GM12878 (cell line): ENCODE data around the gene TMEM120B. TPM values are rescaled to one million over a fixed set of nuclear protein-coding genes. Genes with fewer than 3 reads are reported as not detected.

ENCODE experiments used
- ATAC-seq: fragments of 200-7000 bp; cut with Tn5 transposase; 3 replicates; pipeline ENCODE4 v1.9.1; 2020; ENCODE audit warnings: mild to moderate bottlenecking, moderate library complexity
- BruUV-seq: library from RNA; stranded (reverse); fragments of 400-500 nt; replicated peaks from 2 replicates; lab custom pipeline; 2021; lab: Mats Ljungman, UMichigan
- CTCF ChIA-PET: fragments of 300-600 bp; sonication (Branson Sonifier 250); formaldehyde crosslinking; extraction: SDS; loops from one replicate; lab custom pipeline; 2021; ENCODE audit warnings: inconsistent platforms; lab: Yijun Ruan, JAX
- POLR2A ChIA-PET: fragments of 350-600 bp; formaldehyde crosslinking; extraction: SDS; loops from one replicate; lab custom pipeline; 2021; ENCODE audit warnings: inconsistent platforms; lab: Charles Lee
- RAD21 ChIA-PET: fragments of 300-600 bp; sonication (Branson Sonifier 250); formaldehyde crosslinking; loops from one replicate; lab custom pipeline; 2023; ENCODE audit warnings: antibody characterized with exemption; ENCODE audit not compliant: unreplicated experiment; lab: Charles Lee
- SMC1A ChIA-PET: fragments of 300-600 bp; sonication (Branson Sonifier 250); formaldehyde crosslinking; loops from one replicate; lab custom pipeline; 2023; ENCODE audit not compliant: unreplicated experiment, uncharacterized antibody; lab: Charles Lee
- DNase-seq: peaks from one replicate; pipeline ENCODE4 v3.0.0-alpha.2; 2011; ENCODE audit warnings: low read depth, low spot score
- FAIRE-seq: peaks from 3 replicates; lab custom pipeline; 2011; peaks lifted over from hg19 to GRCh38; lab: Jason Lieb, UNC
- H2AFZ ChIP-seq: 2 replicates; pipeline ENCODE4 v1.6.0; 2011; ENCODE audit warnings: low read depth, low read length, control low read depth; ENCODE audit not compliant: control insufficient read depth
- H3K27ac ChIP-seq: 2 replicates; pipeline ENCODE4 v1.5.1; 2011; ENCODE audit warnings: control low read depth; ENCODE audit not compliant: control insufficient read depth, insufficient read depth
- H3K27me3 ChIP-seq, 2 experiments: replicated peaks in 1 of 2; 2 replicates each; pipeline versions ENCODE4 v1.6.0 to v1.6.1; 2011; ENCODE audit warnings: low read length in 1 of 2; ENCODE audit not compliant: control insufficient read depth in 2 of 2, insufficient read depth in 2 of 2
- H3K36me3 ChIP-seq, 2 experiments: 2 replicates each; pipeline ENCODE4 v1.5.1; 2011; ENCODE audit warnings: low read length in 1 of 2; ENCODE audit not compliant: control insufficient read depth in 2 of 2, insufficient read depth in 2 of 2
- H3K4me1 ChIP-seq: 2 replicates; pipeline ENCODE4 v1.6.1; 2011; ENCODE audit warnings: mild to moderate bottlenecking, low read length, moderate library complexity, mixed read lengths; ENCODE audit not compliant: control insufficient read depth, insufficient read depth
- H3K4me2 ChIP-seq: 2 replicates; pipeline ENCODE4 v1.6.0; 2011; ENCODE audit warnings: control low read depth; ENCODE audit not compliant: control insufficient read depth, insufficient read depth
- H3K4me3 ChIP-seq: fragments of 200-600 bp; sonication (generic); 2 replicates; pipeline ENCODE4 v1.5.1; 2016
- H3K79me2 ChIP-seq: 2 replicates; pipeline ENCODE4 v1.6.0; 2011; ENCODE audit warnings: low read length; ENCODE audit not compliant: control insufficient read depth, insufficient read depth
- H3K9ac ChIP-seq: 2 replicates; pipeline ENCODE4 v1.8.0; 2011; ENCODE audit warnings: low read length, control low read depth, mixed read lengths; ENCODE audit not compliant: control insufficient read depth, insufficient read depth
- H3K9me3 ChIP-seq: replicated peaks from 3 replicates; pipeline ENCODE4 v1.5.1; 2011; ENCODE audit warnings: mild to moderate bottlenecking, low read length; ENCODE audit not compliant: control insufficient read depth, insufficient read depth
- H4K20me1 ChIP-seq: 2 replicates; pipeline ENCODE4 v1.6.0; 2011; ENCODE audit not compliant: control insufficient read depth, insufficient read depth
- ASH2L ChIP-seq: fragments of 300-600, 200-600 bp; sonication (generic); IDR thresholded peaks from 2 replicates; pipeline ENCODE4 v1.6.1; 2017; ENCODE audit warnings: low read depth, mild to moderate bottlenecking, borderline replicate concordance
- CREB1 ChIP-seq: IDR thresholded peaks from 2 replicates; pipeline ENCODE4 v1.6.1; 2012; ENCODE audit warnings: low read depth, mild to moderate bottlenecking, inconsistent platforms
- FOXM1 ChIP-seq: IDR thresholded peaks from 2 replicates; pipeline ENCODE4 v1.6.1; 2012; ENCODE audit warnings: low read depth, mild to moderate bottlenecking, inconsistent platforms, low read length, moderate library complexity
- IKZF2 ChIP-seq, 2 experiments: fragments of 450-650 bp; IDR thresholded peaks; 2 replicates each; pipeline ENCODE4 v1.6.1; 2017; ENCODE audit warnings: mild to moderate bottlenecking in 2 of 2, moderate library complexity in 2 of 2
- IRF3 ChIP-seq: fragments of 450-650 bp; IDR thresholded peaks from 2 replicates; pipeline ENCODE4 v1.6.1; 2014; ENCODE audit warnings: mild to moderate bottlenecking
- MXI1 ChIP-seq: fragments of 150-350 bp; IDR thresholded peaks from 2 replicates; pipeline ENCODE4 v1.6.1; 2011; ENCODE audit warnings: low read depth, mild to moderate bottlenecking, inconsistent platforms, low read length, improper control_type of control experiment
- MYC ChIP-seq: IDR thresholded peaks from 2 replicates; pipeline ENCODE4 v1.6.1; 2011; ENCODE audit warnings: mild to moderate bottlenecking, low read length, moderate library complexity, inconsistent platforms; ENCODE audit not compliant: insufficient read depth, insufficient replicate concordance, insufficient read length, severe bottlenecking
- NBN ChIP-seq: fragments of 450-650 bp; IDR thresholded peaks from 2 replicates; pipeline ENCODE4 v1.6.1; 2016
- REST ChIP-seq: IDR thresholded peaks from 2 replicates; pipeline ENCODE4 v1.6.1; 2012; ENCODE audit warnings: mild to moderate bottlenecking, low read depth, low read length
- TCF7 ChIP-seq: IDR thresholded peaks from 2 replicates; pipeline ENCODE4 v1.6.1; 2014; ENCODE audit warnings: antibody characterized with exemption, borderline replicate concordance
- WRNIP1 ChIP-seq: IDR thresholded peaks from 2 replicates; pipeline ENCODE4 v1.6.1; 2011; ENCODE audit warnings: low read depth, low read length, improper control_type of control experiment, borderline replicate concordance
- WGBS: methylation state at CpG from one replicate; pipeline ENCODE4 v1.1.6; 2016; ENCODE audit warnings: low lambda C conversion rate; ENCODE audit not compliant: insufficient replicate concordance, insufficient coverage; ENCODE audit errors: missing lambda C conversion rate; 5-methylcytosine and 5-hydroxymethylcytosine counted together
- in situ Hi-C: fragments of 300-500 bp; cut with MboI; formaldehyde crosslinking; loops from 9 replicates; pipeline ENCODE4 v1.14.3; 2018; ENCODE audit warnings: mixed read lengths
- intact Hi-C: fragments of 100-400 bp; cut with micrococcal nuclease; formaldehyde crosslinking; loops from one replicate; pipeline ENCODE4 v1.14.2; 2022; ENCODE audit not compliant: unreplicated experiment
- polyA plus RNA-seq, 11 experiments: library from polyadenylated mRNA; depleted of rRNA in 4 of 11; unstranded in 6 of 11; stranded (reverse) in 5 of 11; fragments of >200 nt; fragmentation: Nextera tagmentation in 4 of 11; fragmentation: Illumina TruSeq in 1 of 11; extraction: Ambion mirVana in 4 of 11; extraction: Trizol in 1 of 11; gene quantifications; 1 replicate in 1 of 11; 2 replicates in 10 of 11; pipeline versions ENCODE4 v1.2.1 to v1.2.3, GENCODE V29; 2011 to 2016; ENCODE audit warnings: inconsistent platforms in 2 of 11, missing spikeins in 2 of 11, low read depth in 1 of 11
- total RNA-seq, 4 experiments: library from RNA; depleted of rRNA in 3 of 4; stranded (reverse); fragments of >200 nt in 3 of 4; fragmentation: Illumina TruSeq in 1 of 4; extraction: Trizol in 1 of 4; gene quantifications; 2 replicates each; pipeline versions ENCODE4 v1.2.1 to v1.2.3, GENCODE V29; 2013 to 2021
- TF ChIP-seq, protein P1 (sequence below): IDR thresholded peaks from 2 replicates; pipeline ENCODE4 v1.6.1; 2012; ENCODE audit warnings: low read length, inconsistent platforms

Gene TMEM120B
- total and polyA plus RNA-seq, 10 of the 15 experiments (the other 5 are each of a cell fraction or from before 2014, with no cell fraction given), result 4.0 to 26.2 (median 9.2) TPM

- TF ChIP-seq, protein P1, sequence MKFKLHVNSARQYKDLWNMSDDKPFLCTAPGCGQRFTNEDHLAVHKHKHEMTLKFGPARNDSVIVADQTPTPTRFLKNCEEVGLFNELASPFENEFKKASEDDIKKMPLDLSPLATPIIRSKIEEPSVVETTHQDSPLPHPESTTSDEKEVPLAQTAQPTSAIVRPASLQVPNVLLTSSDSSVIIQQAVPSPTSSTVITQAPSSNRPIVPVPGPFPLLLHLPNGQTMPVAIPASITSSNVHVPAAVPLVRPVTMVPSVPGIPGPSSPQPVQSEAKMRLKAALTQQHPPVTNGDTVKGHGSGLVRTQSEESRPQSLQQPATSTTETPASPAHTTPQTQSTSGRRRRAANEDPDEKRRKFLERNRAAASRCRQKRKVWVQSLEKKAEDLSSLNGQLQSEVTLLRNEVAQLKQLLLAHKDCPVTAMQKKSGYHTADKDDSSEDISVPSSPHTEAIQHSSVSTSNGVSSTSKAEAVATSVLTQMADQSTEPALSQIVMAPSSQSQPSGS, result no peak
- TF ChIP-seq, all 136 proteins: peak for 0
These were observed 116.3 kb downstream of the TMEM120B start (continued) for GRCh38 chr12:121828826-121829225.

DNA sequence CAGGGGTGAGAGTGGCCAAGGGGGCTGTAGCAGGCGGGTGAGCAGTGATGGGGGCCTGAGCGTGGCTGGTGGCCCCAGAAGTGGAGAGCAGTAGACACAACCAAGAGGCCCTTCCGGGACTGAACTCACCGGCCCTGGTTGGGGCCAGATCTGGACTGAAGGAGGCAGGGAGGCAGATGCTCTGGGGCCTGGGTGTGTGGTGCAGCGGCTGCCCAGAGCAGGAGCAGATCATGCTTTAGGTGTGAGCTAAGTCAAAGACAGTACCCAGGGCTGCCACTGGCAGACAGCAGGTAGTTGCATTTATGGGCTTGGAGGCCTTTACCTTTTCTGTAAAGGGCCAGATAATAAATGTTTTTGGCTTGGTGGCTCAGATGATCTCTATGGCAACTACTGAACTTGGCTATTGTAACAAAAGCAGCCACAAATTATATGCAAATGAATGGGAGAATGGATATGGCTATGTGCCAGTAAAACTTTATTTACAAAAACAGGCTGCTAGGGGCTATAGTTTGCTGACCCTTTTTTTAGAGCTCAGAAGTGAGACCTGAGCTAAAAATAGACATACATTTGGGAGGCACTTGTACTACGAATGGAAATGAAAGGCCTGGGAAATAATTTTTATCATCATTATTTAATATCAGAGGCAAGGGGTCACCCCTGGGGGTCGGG is 116.8 kb downstream of the TMEM120B start:
- Histone ChIP-seq H4K20me1 (no peaks in the 10 kb centered on the region), H2AFZ (no peak overlapping the region), H3K27ac (no peak overlapping the region), H3K4me3 (no peak overlapping the region), H3K36me3 (peaks cover 3 to 12% of the 10 kb centered on the region in 2 experiments; a peak in 3 of 4 replicates), H3K79me2 (no peaks in the 10 kb centered on the region), H3K9me3 (no peaks in the 10 kb centered on the region), H3K4me1 (no peaks in the 10 kb centered on the region), H3K27me3 (no peaks in the 10 kb centered on the region), H3K9ac (no peak overlapping the region), H3K4me2 (no peak overlapping the region)
- ChIA-PET SMC1A (no interaction called here), CTCF (interaction anchor here (0.7 kb wide), 1 partner anchor 42 kb away, joined by 3 read pairs; no protein-coding TSS in a partner anchor), RAD21 (no interaction called here), POLR2A (no interaction called here)
- in situ Hi-C loops (no loop called here), intact Hi-C loops (no loop called here)
- DNase-seq (no peak), FAIRE-seq (no peak), ATAC-seq (peak; percentile 30; the same call in 2 of the 3 replicates)
- WGBS, result 94% methylated on average over 7 of the region's 7 CpGs
- no TSS peak for BruUV-seq
- TF ChIP-seq TCF7, result no peak
- no peak for TF ChIP-seq FOXM1
- TF ChIP-seq REST, result no peak
- TF ChIP-seq MYC, result no peak
- TF ChIP-seq MXI1, result no peak
- TF ChIP-seq IKZF2 (IDR thresholded peaks at IDR 0.05), result no peak
- no peak for TF ChIP-seq IRF3
- no peak for TF ChIP-seq ASH2L
- TF ChIP-seq WRNIP1, result no peak
- TF ChIP-seq CREB1, result no peak
- no peak for TF ChIP-seq NBN
